HCT116 (cell line): ENCODE data around the gene MTMR10.

Source experiments
- EZH2 ChIP-seq: fragments of 200-600 bp; sonication (generic); IDR thresholded peaks from 2 replicates; pipeline ENCODE4 v1.6.1; 2017; ENCODE audit warnings: antibody characterized with exemption, mixed run types
- EZH2phosphoT487 ChIP-seq: fragments of 200-600 bp; IDR thresholded peaks from 2 replicates; pipeline ENCODE4 v1.6.1; 2018; ENCODE audit warnings: antibody characterized with exemption, borderline replicate concordance
- POLR2A ChIP-seq: IDR thresholded peaks from 2 replicates; pipeline ENCODE4 v1.7.0; 2011; ENCODE audit warnings: borderline replicate concordance; ENCODE audit not compliant: insufficient read depth, insufficient read length; ENCODE audit errors: extremely low read depth
- TF ChIP-seq, protein P1 (sequence below), 3 experiments: fragments of 200-600 bp in 1 of 3; sonication (generic) in 1 of 3; IDR thresholded peaks in 2 of 3; conservative IDR thresholded peaks in 1 of 3; 2 replicates each; pipeline ENCODE4 v1.5.1; 2012 to 2017; ENCODE audit warnings: low read depth in 2 of 3, low read length in 2 of 3, antibody characterized with exemption in 1 of 3, borderline replicate concordance in 1 of 3, control low read depth in 1 of 3, mild to moderate bottlenecking in 1 of 3, mixed read lengths in 1 of 3, mixed run types in 1 of 3, moderate library complexity in 1 of 3; ENCODE audit not compliant: insufficient read depth in 1 of 3

DNA sequence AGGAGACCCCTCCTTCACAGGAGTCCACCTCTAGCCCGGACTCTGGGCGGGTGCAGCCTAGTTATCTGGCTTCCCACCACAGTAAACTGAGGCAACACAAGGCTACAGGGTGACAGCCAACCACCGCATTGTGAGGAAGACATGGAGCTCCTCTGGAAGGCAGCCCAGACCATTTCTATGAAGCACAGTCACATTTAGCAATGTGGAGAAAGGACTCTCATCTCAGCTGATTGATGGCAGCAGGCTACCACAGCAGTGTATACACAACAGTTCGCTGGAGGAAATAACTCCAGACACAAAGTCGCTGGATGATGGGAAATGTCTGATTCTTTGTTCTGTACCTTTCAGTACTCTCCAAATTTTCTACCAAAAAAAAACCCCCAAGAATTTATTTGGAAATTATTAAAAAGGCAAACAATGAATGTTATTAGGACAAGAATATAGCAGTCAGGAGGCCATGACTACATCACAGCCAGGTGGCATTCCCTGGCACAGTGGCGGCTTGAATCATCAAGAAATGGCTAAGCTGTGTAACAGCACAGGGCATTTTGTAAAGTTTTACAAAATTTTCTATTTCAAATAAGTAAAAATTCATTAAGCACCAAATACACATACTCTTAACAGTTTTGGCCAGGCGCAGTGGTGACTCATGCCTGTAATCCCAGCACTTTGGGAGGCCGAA, 47.6 kb downstream of the MTMR10 start:
- TF ChIP-seq POLR2A (no peak), EZH2phosphoT487 (no peak), EZH2 (no peak)
- TF ChIP-seq, protein P1, sequence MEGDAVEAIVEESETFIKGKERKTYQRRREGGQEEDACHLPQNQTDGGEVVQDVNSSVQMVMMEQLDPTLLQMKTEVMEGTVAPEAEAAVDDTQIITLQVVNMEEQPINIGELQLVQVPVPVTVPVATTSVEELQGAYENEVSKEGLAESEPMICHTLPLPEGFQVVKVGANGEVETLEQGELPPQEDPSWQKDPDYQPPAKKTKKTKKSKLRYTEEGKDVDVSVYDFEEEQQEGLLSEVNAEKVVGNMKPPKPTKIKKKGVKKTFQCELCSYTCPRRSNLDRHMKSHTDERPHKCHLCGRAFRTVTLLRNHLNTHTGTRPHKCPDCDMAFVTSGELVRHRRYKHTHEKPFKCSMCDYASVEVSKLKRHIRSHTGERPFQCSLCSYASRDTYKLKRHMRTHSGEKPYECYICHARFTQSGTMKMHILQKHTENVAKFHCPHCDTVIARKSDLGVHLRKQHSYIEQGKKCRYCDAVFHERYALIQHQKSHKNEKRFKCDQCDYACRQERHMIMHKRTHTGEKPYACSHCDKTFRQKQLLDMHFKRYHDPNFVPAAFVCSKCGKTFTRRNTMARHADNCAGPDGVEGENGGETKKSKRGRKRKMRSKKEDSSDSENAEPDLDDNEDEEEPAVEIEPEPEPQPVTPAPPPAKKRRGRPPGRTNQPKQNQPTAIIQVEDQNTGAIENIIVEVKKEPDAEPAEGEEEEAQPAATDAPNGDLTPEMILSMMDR (IDR thresholded peaks at IDR 0.05 in 2 of 3, conservative IDR thresholded peaks at IDR 0.05 in 1 of 3; ENCODE audit: borderline replicate concordance in 1 of 3, insufficient read depth in 1 of 3, low read depth in 2 of 3, low read length in 2 of 3) = no peak
